HG03097 (cell line): ENCODE data around the gene PXDC1.
"Not testable (repeated sequence)": the region's sequence is repeated elsewhere in the genome, so short reads cannot be mapped to it uniquely, and the experiment has no call there.

Source experiments
- ATAC-seq: cut with Tn5 transposase; IDR thresholded peaks from one replicate; pipeline ENCODE4 v1.9.1; 2021; ENCODE audit not compliant: unreplicated experiment, low FRiP score

PXDC1 gene

GRCh38 chr6:3764516-3765335, 13.2 kb upstream of the PXDC1 start:
- no peak for ATAC-seq

GRCh38 chr6:3762852-3763251, 11.3 kb upstream of the PXDC1 start:
- no peak for ATAC-seq

- no peak for ATAC-seq
Observed at GRCh38 chr6:3762359-3762758, 10.8 kb upstream of the PXDC1 start.

GRCh38 chr6:3761989-3762270, 10.4 kb upstream of the PXDC1 start:
- no peak for ATAC-seq

- no peak for ATAC-seq
Observed at GRCh38 chr6:3759646-3760232, 8.2 kb upstream of the PXDC1 start.

- ATAC-seq = no peak
Observed at GRCh38 chr6:3758842-3759144, 7.3 kb upstream of the PXDC1 start.

- ATAC-seq = not testable (repeated sequence)
Observed at GRCh38 chr6:3757998-3758841, 6.7 kb upstream of the PXDC1 start.

- ATAC-seq = no peak
Observed at GRCh38 chr6:3757241-3757641, 5.7 kb upstream of the PXDC1 start.

- no peak for ATAC-seq
Observed at GRCh38 chr6:3756546-3756945, 5.0 kb upstream of the PXDC1 start.

GRCh38 chr6:3755637-3756545, 4.4 kb upstream of the PXDC1 start:
- no peak for ATAC-seq

GRCh38 chr6:3754776-3755175, 3.3 kb upstream of the PXDC1 start:
- ATAC-seq = no peak

GRCh38 chr6:3754032-3754725, 2.7 kb upstream of the PXDC1 start:
- ATAC-seq = not testable (repeated sequence)

- no peak for ATAC-seq
Observed at GRCh38 chr6:3753228-3753835, 1.8 kb upstream of the PXDC1 start.

- no peak for ATAC-seq
Observed at GRCh38 chr6:3752531-3753227, 1.2 kb upstream of the PXDC1 start.

- peak; percentile 70 for ATAC-seq
Observed at GRCh38 chr6:3751730-3752530, 417 bp upstream of the PXDC1 start.

- ATAC-seq = no peak
Observed at GRCh38 chr6:3750317-3751076, 1.0 kb downstream of the PXDC1 start.

- ATAC-seq = no peak
Observed at GRCh38 chr6:3749977-3750316, 1.6 kb downstream of the PXDC1 start.
